Esophagus squamous epithelium (tissue), 4 donors: ENCODE data around the gene ITPR2.

Experiments used
- CTCF ChIP-seq, 6 experiments: fragments of 450-650 bp in 4 of 6; fragments of 200-600 bp in 2 of 6; sonication (generic) in 2 of 6; IDR thresholded peaks; one replicate each; pipeline ENCODE4 v1.5.1; 2016 to 2019; ENCODE audit warnings: antibody characterized with exemption in 6 of 6, mild to moderate bottlenecking in 4 of 6, moderate library complexity in 4 of 6
- POLR2A ChIP-seq, 4 donors: fragments of 450-650 bp; IDR thresholded peaks; one replicate each; pipeline ENCODE4 v1.6.1; 2017; ENCODE audit warnings: antibody characterized with exemption in 4 of 4, mild to moderate bottlenecking in 4 of 4, moderate library complexity in 3 of 4

GRCh38 chr12:26648066-26648465, 184.9 kb downstream of the ITPR2 start:
- no peak for TF ChIP-seq CTCF (IDR thresholded peaks at IDR 0.05)
- TF ChIP-seq POLR2A (IDR thresholded peaks at IDR 0.05), result no peak
